HepG2 (cell line): ENCODE measurements around the gene PLEKHB1. TPM values are rescaled to one million over a fixed set of nuclear protein-coding genes. Genes with fewer than 3 reads are reported as not detected.

Source experiments
- ATAC-seq: fragments of 200-7000 bp; cut with Tn5 transposase; 3 replicates; pipeline ENCODE4 v1.9.1; 2020; ENCODE audit warnings: mild to moderate bottlenecking, moderate library complexity
- BruUV-seq: library from RNA; stranded (reverse); fragments of 400-500 nt; replicated peaks from 2 replicates; lab custom pipeline; 2021; lab: Mats Ljungman, UMichigan
- CTCF ChIA-PET: fragments of 300-600 bp; formaldehyde crosslinking; extraction: SDS; loops from one replicate; lab custom pipeline; 2021; ENCODE audit warnings: low total read pairs, inconsistent platforms, low intra/inter-chr PET ratio; lab: Yijun Ruan, JAX
- POLR2A ChIA-PET: fragments of 350-600 bp; sonication (Branson Sonifier 250); formaldehyde crosslinking; loops from one replicate; lab custom pipeline; 2020; ENCODE audit warnings: antibody characterized with exemption, inconsistent platforms; lab: Yijun Ruan, JAX
- DNase-seq: peaks from one replicate; pipeline ENCODE4 v3.0.0-alpha.2; 2015; ENCODE audit warnings: low spot score
- FAIRE-seq: peaks from 3 replicates; lab custom pipeline; 2011; peaks lifted over from hg19 to GRCh38; lab: Jason Lieb, UNC
- H2AFZ ChIP-seq: one replicate; pipeline ENCODE4 v1.6.1; 2011; ENCODE audit warnings: low read length, inconsistent platforms
- H3K27ac ChIP-seq: fragments of 300-600 bp; 3 replicates; pipeline ENCODE4 v1.8.0; 2011; ENCODE audit warnings: mixed run types, mild to moderate bottlenecking, mixed read lengths, low read length, inconsistent platforms; ENCODE audit not compliant: insufficient read depth; ENCODE audit errors: extremely low read length
- H3K27me3 ChIP-seq, 2 experiments: fragments of 200-600 bp in 1 of 2; 2 replicates in 1 of 2; 3 replicates in 1 of 2; pipeline versions ENCODE4 v1.6.0 to v1.8.0; 2011; ENCODE audit warnings: low read length in 2 of 2, mild to moderate bottlenecking in 2 of 2, moderate library complexity in 2 of 2, inconsistent platforms in 1 of 2; ENCODE audit not compliant: insufficient read depth in 2 of 2, control insufficient read depth in 1 of 2
- H3K36me3 ChIP-seq, 2 experiments: fragments of 200-600 bp in 1 of 2; replicated peaks in 1 of 2; 2 replicates in 1 of 2; 3 replicates in 1 of 2; pipeline versions ENCODE4 v1.5.1 to v1.8.0; 2011; ENCODE audit warnings: low read length in 2 of 2, inconsistent platforms in 1 of 2; ENCODE audit not compliant: insufficient read depth in 2 of 2, control insufficient read depth in 1 of 2
- H3K4me1 ChIP-seq: 2 replicates; pipeline ENCODE4 v1.5.1; 2012; ENCODE audit warnings: low read length, inconsistent platforms; ENCODE audit not compliant: insufficient read depth
- H3K4me2 ChIP-seq: 2 replicates; pipeline ENCODE4 v1.6.0; 2011; ENCODE audit warnings: low read depth, low read length, inconsistent platforms
- H3K4me3 ChIP-seq, 3 experiments: fragments of 200-600 bp in 1 of 3; sonication (generic), shearing (Covaris generic) in 1 of 3; replicated peaks in 1 of 3; 2 replicates each; pipeline ENCODE4 v1.5.1; 2011 to 2016; ENCODE audit warnings: low read length in 3 of 3, inconsistent platforms in 2 of 3, low read depth in 2 of 3, mild to moderate bottlenecking in 2 of 3, control low read depth in 1 of 3, mixed read lengths in 1 of 3; ENCODE audit not compliant: insufficient read depth in 1 of 3
- H3K79me2 ChIP-seq: one replicate; pipeline ENCODE4 v1.6.1; 2011; ENCODE audit warnings: low read length, inconsistent platforms; ENCODE audit not compliant: insufficient read depth
- H3K9ac ChIP-seq: 2 replicates; pipeline ENCODE4 v1.6.0; 2011; ENCODE audit warnings: mild to moderate bottlenecking, low read depth, low read length, inconsistent platforms; ENCODE audit not compliant: insufficient read depth
- H3K9me3 ChIP-seq: 2 replicates; pipeline ENCODE4 v1.5.1; 2012; ENCODE audit warnings: mild to moderate bottlenecking, low read length
- H4K20me1 ChIP-seq: 2 replicates; pipeline ENCODE4 v1.6.0; 2011; ENCODE audit warnings: inconsistent platforms, mild to moderate bottlenecking, low read length, moderate library complexity; ENCODE audit not compliant: insufficient read depth
- ADNP ChIP-seq: sonication (generic); formaldehyde crosslinking; IDR thresholded peaks from 2 replicates; pipeline ENCODE4 v1.4.0; 2020; ENCODE audit warnings: missing genetic modification reagents
- CHCHD3 ChIP-seq: sonication (generic); formaldehyde crosslinking; IDR thresholded peaks from 2 replicates; pipeline ENCODE4 v1.8.0; 2022; ENCODE audit warnings: mild to moderate bottlenecking, missing genetic modification reagents, moderate library complexity
- MIER2 ChIP-seq: IDR thresholded peaks from 2 replicates; pipeline ENCODE4 v1.6.1; 2016; ENCODE audit warnings: missing biosample characterization, missing genetic modification reagents
- NFE2L1 ChIP-seq: sonication (generic); formaldehyde crosslinking; IDR thresholded peaks from 2 replicates; pipeline ENCODE4 v1.4.0; 2020; ENCODE audit warnings: missing genetic modification reagents, mild to moderate bottlenecking, borderline replicate concordance
- NR2F1 ChIP-seq, 2 experiments: fragments of 450-650 bp in 1 of 2; formaldehyde crosslinking in 1 of 2; IDR thresholded peaks; 2 replicates each; pipeline versions ENCODE4 v1.5.0 to v1.6.1; 2016 to 2020; ENCODE audit warnings: mild to moderate bottlenecking in 1 of 2, missing compliant biosample characterization in 1 of 2, missing genetic modification reagents in 1 of 2, moderate library complexity in 1 of 2
- SP5 ChIP-seq: IDR thresholded peaks from 2 replicates; pipeline ENCODE4 v1.6.1; 2016; ENCODE audit warnings: low read depth, borderline replicate concordance
- STAT6 ChIP-seq: sonication (generic); formaldehyde crosslinking; IDR thresholded peaks from 2 replicates; pipeline ENCODE4 v1.4.0; 2020; ENCODE audit warnings: missing genetic modification reagents, mild to moderate bottlenecking, borderline replicate concordance
- ZNF136 ChIP-seq: sonication (generic); formaldehyde crosslinking; IDR thresholded peaks from 2 replicates; pipeline ENCODE4 v1.8.1; 2022; ENCODE audit warnings: low read depth, mild to moderate bottlenecking, moderate library complexity, missing genetic modification reagents
- ZNF329 ChIP-seq: sonication (generic); formaldehyde crosslinking; IDR thresholded peaks from 2 replicates; pipeline ENCODE4 v1.9.0; 2021; ENCODE audit warnings: low read depth, mild to moderate bottlenecking, missing genetic modification reagents
- WGBS: methylation state at CpG from one replicate; pipeline ENCODE4 v1.1.6; 2017; ENCODE audit warnings: low lambda C conversion rate; 5-methylcytosine and 5-hydroxymethylcytosine counted together
- in situ Hi-C: cut with HindIII; loops from 2 replicates; pipeline ENCODE4 v1.10.0; 2017; ENCODE audit warnings: low pct_unique_long_range_greater_than_20kb; ENCODE audit not compliant: extremely low pct_ligation_motif_present
- intact Hi-C: fragments of 100-400 bp; cut with micrococcal nuclease; formaldehyde crosslinking; loops from one replicate; pipeline ENCODE4 v1.10.0; 2022; ENCODE audit not compliant: unreplicated experiment
- polyA plus RNA-seq, 8 experiments: library from polyadenylated mRNA; depleted of rRNA in 3 of 8; stranded (reverse) in 7 of 8; unstranded in 1 of 8; fragments of >200 nt; fragmentation: Illumina TruSeq in 4 of 8; extraction: Trizol in 4 of 8; gene quantifications; 2 replicates each; pipeline versions ENCODE4 v1.2.1 to v1.2.3, GENCODE V29; 2011 to 2016; ENCODE audit warnings: low read depth in 4 of 8, missing spikeins in 1 of 8, mixed read lengths in 1 of 8; ENCODE audit not compliant: insufficient read depth in 1 of 8
- total RNA-seq, 5 experiments: library from RNA; depleted of rRNA; stranded (reverse); fragments of >200 nt; fragmentation: Illumina TruSeq; extraction: Trizol; gene quantifications; 2 replicates each; pipeline ENCODE4 v1.2.3, GENCODE V29; 2016; ENCODE audit warnings: low read depth in 1 of 5

The PLEKHB1 gene
- total and polyA plus RNA-seq, 2 of the 13 experiments (the other 11 are each of a cell fraction or from before 2014, with no cell fraction given), result 68.0 to 99.3 TPM

- CTCF ChIA-PET, result no interaction called here
- intact Hi-C loops, result no loop called here
Observed at GRCh38 chr11:73612601-73613140, 33.7 kb upstream of the PLEKHB1 start.

More at GRCh38 chr11:73612601-73613140, 33.7 kb upstream of the PLEKHB1 start:
- no peak for TF ChIP-seq CHCHD3
- no peak for TF ChIP-seq MIER2
- TF ChIP-seq ZNF136 (CRISPR knock-in tag), result no peak
- no peak for TF ChIP-seq ADNP
- no peak for TF ChIP-seq NFE2L1 (CRISPR knock-in tag)
- TF ChIP-seq NR2F1 (CRISPR knock-in tag; IDR thresholded peaks at IDR 0.05), result no peak
- TF ChIP-seq STAT6 (CRISPR knock-in tag), result no peak
- TF ChIP-seq SP5 (CRISPR knock-in tag), result no peak
- no peak for TF ChIP-seq ZNF329
- Histone ChIP-seq H3K4me3 (no peak overlapping the region), H3K79me2 (no peaks in the 10 kb centered on the region), H3K36me3 (no peaks in the 10 kb centered on the region), H3K27me3 (no peaks in the 10 kb centered on the region), H2AFZ (no peak overlapping the region), H3K4me1 (no peaks in the 10 kb centered on the region), H3K9me3 (no peaks in the 10 kb centered on the region), H3K9ac (no peak overlapping the region), H3K4me2 (no peak overlapping the region), H3K27ac (no peak overlapping the region), H4K20me1 (no peaks in the 10 kb centered on the region)
- ATAC-seq, result no peak
- POLR2A ChIA-PET, result no interaction called here
- BruUV-seq, result no TSS peak
- no peak for FAIRE-seq
- no peak for DNase-seq
- WGBS, result 44% methylated on average over 5 of the region's 5 CpGs
- in situ Hi-C loops, result no loop called here
